Endothelial cell of umbilical vein (primary cell): ENCODE data around the gene SUGCT. TPM values are rescaled to one million over a fixed set of nuclear protein-coding genes. Genes with fewer than 3 reads are reported as not detected.

ENCODE experiments used
- BruUV-seq: library from RNA; stranded (reverse); fragments of 400-500 nt; replicated peaks from 2 replicates; lab custom pipeline; 2021; lab: Mats Ljungman, UMichigan
- CTCF ChIA-PET: fragments of 300-600, 350-600 bp; sonication (Branson Sonifier 250); formaldehyde crosslinking; loops from one replicate; lab custom pipeline; 2021; ENCODE audit warnings: antibody characterized with exemption, inconsistent platforms; lab: Charles Lee
- POLR2A ChIA-PET: fragments of 300-600, 350-600 bp; sonication (Branson Sonifier 250); formaldehyde crosslinking; loops from one replicate; lab custom pipeline; 2021; ENCODE audit warnings: antibody characterized with exemption, inconsistent platforms; lab: Charles Lee
- DNase-seq: peaks from one replicate; pipeline ENCODE4 v3.0.0-alpha.2; 2011; ENCODE audit warnings: low read depth, low spot score
- FAIRE-seq: peaks from 2 replicates; lab custom pipeline; 2011; peaks lifted over from hg19 to GRCh38; lab: Jason Lieb, UNC
- H2AFZ ChIP-seq: 2 replicates; pipeline ENCODE4 v1.6.0; 2012; ENCODE audit warnings: low read depth, low read length, control low read depth, inconsistent platforms
- H3K27ac ChIP-seq: 2 replicates; pipeline ENCODE4 v1.5.1; 2011; ENCODE audit warnings: low read depth, mild to moderate bottlenecking, control low read depth, low read length, moderate library complexity; ENCODE audit not compliant: insufficient read depth
- H3K27me3 ChIP-seq, 2 experiments: 2 replicates each; pipeline versions ENCODE4 v1.6.0 to v1.6.1; 2011; ENCODE audit warnings: low read length in 2 of 2, mixed read lengths in 1 of 2; ENCODE audit not compliant: control insufficient read depth in 2 of 2, insufficient read depth in 2 of 2
- H3K36me3 ChIP-seq, 2 experiments: 2 replicates in 1 of 2; 3 replicates in 1 of 2; pipeline ENCODE4 v1.5.1; 2011; ENCODE audit warnings: low read length in 2 of 2, mild to moderate bottlenecking in 1 of 2, moderate library complexity in 1 of 2; ENCODE audit not compliant: control insufficient read depth in 2 of 2, insufficient read depth in 2 of 2; ENCODE audit errors: extremely low read depth in 1 of 2
- H3K4me1 ChIP-seq: 3 replicates; pipeline ENCODE4 v1.5.1; 2011; ENCODE audit warnings: mild to moderate bottlenecking, low read length; ENCODE audit not compliant: control insufficient read depth, insufficient read depth; ENCODE audit errors: extremely low read depth
- H3K4me2 ChIP-seq: 2 replicates; pipeline ENCODE4 v1.6.1; 2011; ENCODE audit warnings: low read length, control low read depth, mixed read lengths; ENCODE audit not compliant: insufficient read depth
- H3K4me3 ChIP-seq, 3 experiments: fragments of 200-600 bp in 1 of 3; sonication (generic), shearing (Covaris generic) in 1 of 3; replicated peaks in 1 of 3; 2 replicates each; pipeline ENCODE4 v1.5.1; 2011 to 2016; ENCODE audit warnings: control low read depth in 3 of 3, low read length in 3 of 3, mild to moderate bottlenecking in 2 of 3, inconsistent platforms in 1 of 3, low read depth in 1 of 3, moderate library complexity in 1 of 3; ENCODE audit not compliant: insufficient read depth in 1 of 3
- H3K79me2 ChIP-seq: 2 replicates; pipeline ENCODE4 v1.6.0; 2012; ENCODE audit warnings: low read length, inconsistent platforms; ENCODE audit not compliant: control insufficient read depth, insufficient read depth
- H3K9ac ChIP-seq: replicated peaks from 2 replicates; pipeline ENCODE3; 2011; ENCODE audit warnings: low read length, control low read depth; ENCODE audit not compliant: insufficient read depth; ENCODE audit errors: extremely low read depth
- H3K9me1 ChIP-seq: replicated peaks from 3 replicates; pipeline ENCODE4 v1.6.0; 2011; ENCODE audit warnings: mild to moderate bottlenecking, low read length; ENCODE audit not compliant: control insufficient read depth, insufficient read depth; ENCODE audit errors: extremely low read depth
- H3K9me3 ChIP-seq: replicated peaks from 2 replicates; pipeline ENCODE4 v1.5.1; 2012; ENCODE audit warnings: low read length, inconsistent platforms; ENCODE audit not compliant: control insufficient read depth, insufficient read depth
- H4K20me1 ChIP-seq: replicated peaks from 2 replicates; pipeline ENCODE3; 2011; ENCODE audit warnings: mild to moderate bottlenecking, low read length; ENCODE audit not compliant: control insufficient read depth, insufficient read depth; ENCODE audit errors: extremely low read depth
- CTCF ChIP-seq, 2 donors: IDR thresholded peaks; 1 replicate in 1 of 2; 2 replicates in 1 of 2; pipeline ENCODE4 v1.5.1; 2011; ENCODE audit warnings: low read length in 2 of 2, mild to moderate bottlenecking in 2 of 2, moderate library complexity in 2 of 2, control low read depth in 1 of 2, inconsistent platforms in 1 of 2, low read depth in 1 of 2; ENCODE audit not compliant: insufficient read depth in 1 of 2; ENCODE audit errors: extremely low read depth in 1 of 2
- EZH2 ChIP-seq: IDR thresholded peaks from 2 replicates; pipeline ENCODE4 v1.6.1; 2012; ENCODE audit warnings: borderline replicate concordance, low read depth, mild to moderate bottlenecking, moderate library complexity, low read length, inconsistent platforms; ENCODE audit not compliant: severe bottlenecking
- FOS ChIP-seq: IDR thresholded peaks from 2 replicates; pipeline ENCODE4 v1.6.1; 2011; ENCODE audit warnings: mild to moderate bottlenecking, low read length, moderate library complexity, borderline replicate concordance; ENCODE audit not compliant: insufficient read depth
- GATA2 ChIP-seq: IDR thresholded peaks from 2 replicates; pipeline ENCODE4 v1.7.0; 2011; ENCODE audit warnings: low read depth, mild to moderate bottlenecking, moderate library complexity, mixed read lengths, low read length; ENCODE audit not compliant: insufficient read length, insufficient read depth
- JUN ChIP-seq: IDR thresholded peaks from 2 replicates; pipeline ENCODE4 v1.6.1; 2011; ENCODE audit warnings: borderline replicate concordance, low read depth; ENCODE audit not compliant: insufficient read length, insufficient read depth
- MAX ChIP-seq: IDR thresholded peaks from 2 replicates; pipeline ENCODE4 v1.6.1; 2011; ENCODE audit not compliant: insufficient read depth, insufficient read length
- MYC ChIP-seq: IDR thresholded peaks from one replicate; pipeline ENCODE4 v1.6.1; 2011; ENCODE audit warnings: mild to moderate bottlenecking, low read depth, low read length
- POLR2A ChIP-seq: IDR thresholded peaks from 2 replicates; pipeline ENCODE4 v1.6.1; 2012; ENCODE audit warnings: low read depth, mild to moderate bottlenecking, control low read depth, low read length
- POLR2AphosphoS5 ChIP-seq: IDR thresholded peaks from 2 replicates; pipeline ENCODE4 v1.6.1; 2012; ENCODE audit warnings: low read depth, mild to moderate bottlenecking, control low read depth, low read length, moderate library complexity; ENCODE audit not compliant: insufficient read depth
- dilution Hi-C: fragments of 300-500 bp; cut with MboI; formaldehyde crosslinking; loops from one replicate; pipeline ENCODE4 v1.15.0; 2019; ENCODE audit warnings: low sequenced_read_pairs; ENCODE audit not compliant: extremely low pct_ligation_motif_present
- intact Hi-C: fragments of 100-400 bp; cut with micrococcal nuclease; formaldehyde crosslinking; loops from one replicate; pipeline ENCODE4 v1.10.0; 2022
- polyA plus RNA-seq, 4 experiments: library from polyadenylated mRNA; depleted of rRNA in 3 of 4; stranded (reverse) in 3 of 4; unstranded in 1 of 4; fragments of >200 nt; gene quantifications; 2 replicates each; pipeline versions ENCODE4 v1.2.1 to v1.2.3, GENCODE V29; 2011 to 2012; ENCODE audit warnings: missing spikeins in 1 of 4
- total RNA-seq: library from RNA; stranded (reverse); gene quantifications from 2 replicates; pipeline ENCODE4 v1.2.3, GENCODE V29; 2021

Gene SUGCT
- total and polyA plus RNA-seq, 2 donors (not counting 3 experiments of a cell fraction or from before 2014, with no cell fraction given), result 1.2 to 1.4 TPM

GRCh38 chr7:40711706-40712105 lies 576.9 kb downstream of the SUGCT start:
- POLR2A ChIA-PET, result no interaction called here
- Histone ChIP-seq H4K20me1 (no peaks in the 10 kb centered on the region), H3K9me3 (no peaks in the 10 kb centered on the region), H2AFZ (no peak overlapping the region), H3K36me3 (no peaks in the 10 kb centered on the region), H3K9ac (no peak overlapping the region), H3K27ac (no peak overlapping the region), H3K79me2 (no peaks in the 10 kb centered on the region), H3K4me1 (no peaks in the 10 kb centered on the region), H3K4me2 (no peak overlapping the region), H3K9me1 (no peaks in the 10 kb centered on the region), H3K4me3 (no peak overlapping the region), H3K27me3 (peaks cover 0 to 3% of the 10 kb centered on the region in 2 experiments)
- CTCF ChIA-PET, result interaction anchor here (1.3 kb wide), 1 partner anchor 10 kb away, joined by 3 read pairs; no protein-coding TSS in a partner anchor
- BruUV-seq, result no TSS peak
- intact Hi-C loops, result no loop called here
- FAIRE-seq (no peak), DNase-seq (no peak)
- dilution Hi-C loops, result no loop called here
- TF ChIP-seq MAX (no peak), POLR2AphosphoS5 (no peak), MYC (no peak), POLR2A (no peak)

- FAIRE-seq, result no peak
Observed at GRCh38 chr7:40714363-40715052, 579.7 kb downstream of the SUGCT start.

More at GRCh38 chr7:40714363-40715052, 579.7 kb downstream of the SUGCT start:
- H4K20me1 ChIP-seq, result no peaks in the 10 kb centered on the region
- H3K9me1 ChIP-seq, result no peaks in the 10 kb centered on the region
- intact Hi-C loops, result no loop called here
- dilution Hi-C loops, result no loop called here
- H3K79me2 ChIP-seq, result no peaks in the 10 kb centered on the region
- H3K27ac ChIP-seq, result no peak overlapping the region
- POLR2A ChIA-PET, result no interaction called here
- CTCF ChIA-PET, result no interaction called here
- TF ChIP-seq MAX (no peak), GATA2 (no peak), MYC (no peak), CTCF (IDR thresholded peaks at IDR 0.05; ENCODE audit: extremely low read depth in 1 of 2, insufficient read depth in 1 of 2, low read depth in 1 of 2, low read length in 2 of 2) (no peak), POLR2A (no peak), EZH2 (no peak), FOS (no peak), JUN (no peak), POLR2AphosphoS5 (no peak)
- H3K4me3 ChIP-seq, result no peak overlapping the region
- BruUV-seq, result no TSS peak
- no peaks in the 10 kb centered on the region for H3K9me3 ChIP-seq
- no peak overlapping the region for H3K4me2 ChIP-seq
- DNase-seq, result peak; percentile 85
- H2AFZ ChIP-seq, result no peak overlapping the region
- H3K27me3 ChIP-seq, result no peaks in the 10 kb centered on the region
- H3K9ac ChIP-seq, result no peak overlapping the region
- H3K36me3 ChIP-seq, result no peaks in the 10 kb centered on the region
- peaks cover 4% of the 10 kb centered on the region for H3K4me1 ChIP-seq
